Measurements from ENCODE around the gene HIVEP3. TPM values are rescaled to one million over a fixed set of nuclear protein-coding genes. Genes with fewer than 3 reads are reported as not detected.

The HIVEP3 gene
- total RNA-seq, 2 donors from 2014 or later, result 2.3 to 12.8 TPM

DNA sequence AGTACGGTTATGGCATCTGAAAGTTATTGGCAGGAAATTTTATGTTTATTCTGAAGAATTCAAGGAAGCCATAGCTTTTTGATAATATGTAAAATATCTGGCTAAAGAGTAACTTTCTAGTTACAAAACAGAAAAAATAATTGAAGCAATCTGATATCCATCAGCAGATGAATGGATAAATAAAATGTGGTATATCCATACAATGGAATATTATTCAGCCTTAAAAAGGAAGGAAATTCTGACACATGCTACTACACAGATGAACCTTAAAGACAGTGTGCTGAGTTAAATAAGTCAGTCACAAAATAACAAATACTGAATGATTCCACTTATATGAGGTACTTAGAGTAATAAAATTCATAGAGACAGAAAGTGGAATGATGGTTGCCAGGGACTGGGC is 25.0 kb upstream of the HIVEP3 start:
- DNase-seq (ENCODE audit: low spot score), result no peak
- no peaks in the 10 kb centered on the region for H3K36me3 ChIP-seq
- no peaks in the 10 kb centered on the region for H3K9me3 ChIP-seq
- H3K4me1 ChIP-seq (ENCODE audit: control insufficient read depth in 1 of 2, low read depth in 2 of 2), result no peaks in the 10 kb centered on the region
- no peaks in the 10 kb centered on the region for H3K27me3 ChIP-seq (replicated peaks; ENCODE audit: insufficient read depth)
- no peak overlapping the region for H3K4me3 ChIP-seq
- TF ChIP-seq, protein P1, sequence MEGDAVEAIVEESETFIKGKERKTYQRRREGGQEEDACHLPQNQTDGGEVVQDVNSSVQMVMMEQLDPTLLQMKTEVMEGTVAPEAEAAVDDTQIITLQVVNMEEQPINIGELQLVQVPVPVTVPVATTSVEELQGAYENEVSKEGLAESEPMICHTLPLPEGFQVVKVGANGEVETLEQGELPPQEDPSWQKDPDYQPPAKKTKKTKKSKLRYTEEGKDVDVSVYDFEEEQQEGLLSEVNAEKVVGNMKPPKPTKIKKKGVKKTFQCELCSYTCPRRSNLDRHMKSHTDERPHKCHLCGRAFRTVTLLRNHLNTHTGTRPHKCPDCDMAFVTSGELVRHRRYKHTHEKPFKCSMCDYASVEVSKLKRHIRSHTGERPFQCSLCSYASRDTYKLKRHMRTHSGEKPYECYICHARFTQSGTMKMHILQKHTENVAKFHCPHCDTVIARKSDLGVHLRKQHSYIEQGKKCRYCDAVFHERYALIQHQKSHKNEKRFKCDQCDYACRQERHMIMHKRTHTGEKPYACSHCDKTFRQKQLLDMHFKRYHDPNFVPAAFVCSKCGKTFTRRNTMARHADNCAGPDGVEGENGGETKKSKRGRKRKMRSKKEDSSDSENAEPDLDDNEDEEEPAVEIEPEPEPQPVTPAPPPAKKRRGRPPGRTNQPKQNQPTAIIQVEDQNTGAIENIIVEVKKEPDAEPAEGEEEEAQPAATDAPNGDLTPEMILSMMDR (IDR thresholded peaks at IDR 0.05), result no peak
- ATAC-seq (ENCODE audit: insufficient number of reproducible peaks, low FRiP score, low read depth), result no peak
- H3K27ac ChIP-seq, result no peak overlapping the region

DNA sequence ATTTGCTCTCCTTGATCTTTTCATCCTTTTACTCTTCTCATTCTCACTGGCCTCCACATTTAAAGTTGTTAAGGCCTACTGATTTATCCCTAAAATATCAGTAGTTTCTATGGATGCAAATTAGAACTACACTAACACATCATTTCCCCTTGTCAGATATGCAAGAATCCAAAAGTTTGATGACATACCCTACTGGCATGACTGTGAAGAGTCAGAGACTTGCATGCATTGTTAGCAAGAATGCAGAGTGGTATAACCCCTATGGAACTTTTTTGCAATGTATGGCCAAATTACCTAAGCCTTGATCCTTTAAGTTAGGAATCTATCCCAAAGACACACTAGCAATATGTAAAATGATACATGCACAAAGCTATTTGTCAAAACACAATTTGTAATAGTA is 23.6 kb upstream of the HIVEP3 start:
- no peaks in the 10 kb centered on the region for H3K4me1 ChIP-seq (ENCODE audit: control insufficient read depth in 1 of 2, low read depth in 2 of 2)

DNA sequence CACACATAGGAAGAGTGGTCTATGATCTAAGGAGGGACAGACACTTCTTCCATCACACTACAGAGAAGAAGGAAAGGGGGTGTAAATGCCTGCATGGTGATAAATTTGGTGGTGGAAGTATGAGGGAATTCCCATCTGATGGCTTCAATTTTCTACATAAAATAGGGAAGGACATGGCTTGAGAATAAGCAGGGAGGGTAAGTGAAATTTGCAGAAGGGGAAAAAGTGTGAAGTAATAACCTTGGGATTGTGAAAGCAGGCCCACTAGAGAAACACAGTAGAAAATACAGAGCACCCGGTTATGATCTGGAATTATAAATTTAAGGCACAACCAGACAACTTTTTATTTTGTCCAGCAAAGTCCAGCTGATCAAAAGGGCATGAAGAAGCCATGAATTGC is 22.7 kb upstream of the HIVEP3 start:
- Histone ChIP-seq H3K4me3 (no peak overlapping the region), H3K4me1 (ENCODE audit: control insufficient read depth in 1 of 2, low read depth in 2 of 2) (no peaks in the 10 kb centered on the region), H3K27ac (no peak overlapping the region), H3K36me3 (no peaks in the 10 kb centered on the region), H3K27me3 (replicated peaks; ENCODE audit: insufficient read depth) (no peaks in the 10 kb centered on the region), H3K9me3 (no peaks in the 10 kb centered on the region)
- ATAC-seq (ENCODE audit: insufficient number of reproducible peaks, low FRiP score, low read depth), result no peak
- TF ChIP-seq, protein P1 (IDR thresholded peaks at IDR 0.05), result no peak
- no peak for DNase-seq (ENCODE audit: low spot score)

More for the DNA sequence above, 23.6 kb upstream of the HIVEP3 start:
- Histone ChIP-seq H3K4me3 (no peak overlapping the region), H3K9me3 (no peaks in the 10 kb centered on the region), H3K27ac (no peak overlapping the region), H3K36me3 (no peaks in the 10 kb centered on the region), H3K27me3 (replicated peaks; ENCODE audit: insufficient read depth) (no peaks in the 10 kb centered on the region)
- DNase-seq (ENCODE audit: low spot score), result no peak
- TF ChIP-seq, protein P1 (IDR thresholded peaks at IDR 0.05), result no peak
- ATAC-seq (ENCODE audit: insufficient number of reproducible peaks, low FRiP score, low read depth), result no peak

DNA sequence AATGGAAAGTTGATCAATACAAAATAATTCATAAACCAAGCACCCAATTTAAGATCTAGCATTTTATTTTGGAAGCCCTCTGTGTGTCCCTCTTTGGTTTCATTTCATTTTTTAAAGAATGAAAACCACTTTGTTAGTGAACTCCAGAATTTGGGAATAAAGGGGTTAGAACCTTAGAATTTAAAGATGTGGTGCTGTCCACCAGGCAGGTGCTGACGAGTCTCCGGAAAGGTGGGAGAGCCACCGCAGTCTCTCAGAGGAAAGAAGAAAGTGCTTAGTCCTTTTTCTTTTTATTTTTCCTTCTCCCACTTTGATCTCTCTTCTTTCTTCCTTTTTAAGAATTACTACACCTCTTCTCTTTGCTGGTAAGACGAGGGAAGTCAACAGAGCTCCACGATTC is 20.5 kb upstream of the HIVEP3 start:
- no peaks in the 10 kb centered on the region for H3K4me1 ChIP-seq (ENCODE audit: control insufficient read depth in 1 of 2, low read depth in 2 of 2)
- ATAC-seq (ENCODE audit: insufficient number of reproducible peaks, low FRiP score, low read depth), result no peak
- no peak overlapping the region for H3K4me3 ChIP-seq

DNA sequence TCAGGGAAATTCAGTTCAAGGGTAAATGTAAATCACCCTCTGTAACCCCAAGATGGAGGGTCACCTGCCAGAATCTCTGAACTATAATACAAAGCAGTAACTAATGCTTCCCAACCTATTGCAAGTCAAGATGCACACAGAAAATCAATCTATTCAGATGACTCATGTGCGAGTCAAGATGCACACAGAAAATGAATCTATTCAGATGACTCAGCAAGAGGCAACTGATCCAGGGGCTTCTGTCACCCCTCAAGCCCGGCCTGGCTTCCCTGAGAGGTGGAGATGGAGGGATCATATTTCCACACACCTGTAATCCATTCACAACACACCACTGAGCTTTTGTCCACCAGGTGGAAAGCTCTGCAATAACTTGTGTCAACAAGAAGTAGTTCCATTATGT is 17.4 kb upstream of the HIVEP3 start:
- Histone ChIP-seq H3K4me3 (no peak overlapping the region), H3K27ac (no peak overlapping the region), H3K36me3 (no peaks in the 10 kb centered on the region), H3K27me3 (replicated peaks; ENCODE audit: insufficient read depth) (no peaks in the 10 kb centered on the region), H3K9me3 (no peaks in the 10 kb centered on the region), H3K4me1 (ENCODE audit: control insufficient read depth in 1 of 2, low read depth in 2 of 2) (no peaks in the 10 kb centered on the region)
- TF ChIP-seq, protein P1 (IDR thresholded peaks at IDR 0.05), result no peak
- no peak for DNase-seq (ENCODE audit: low spot score)
- no peak for ATAC-seq (ENCODE audit: insufficient number of reproducible peaks, low FRiP score, low read depth)

More for the DNA sequence above, 20.5 kb upstream of the HIVEP3 start:
- no peaks in the 10 kb centered on the region for H3K9me3 ChIP-seq
- no peaks in the 10 kb centered on the region for H3K36me3 ChIP-seq
- no peak overlapping the region for H3K27ac ChIP-seq
- TF ChIP-seq, protein P1 (IDR thresholded peaks at IDR 0.05), result no peak
- H3K27me3 ChIP-seq (replicated peaks; ENCODE audit: insufficient read depth), result no peaks in the 10 kb centered on the region
- no peak for DNase-seq (ENCODE audit: low spot score)
